ENCODE data around the gene ITSN1.

DNA sequence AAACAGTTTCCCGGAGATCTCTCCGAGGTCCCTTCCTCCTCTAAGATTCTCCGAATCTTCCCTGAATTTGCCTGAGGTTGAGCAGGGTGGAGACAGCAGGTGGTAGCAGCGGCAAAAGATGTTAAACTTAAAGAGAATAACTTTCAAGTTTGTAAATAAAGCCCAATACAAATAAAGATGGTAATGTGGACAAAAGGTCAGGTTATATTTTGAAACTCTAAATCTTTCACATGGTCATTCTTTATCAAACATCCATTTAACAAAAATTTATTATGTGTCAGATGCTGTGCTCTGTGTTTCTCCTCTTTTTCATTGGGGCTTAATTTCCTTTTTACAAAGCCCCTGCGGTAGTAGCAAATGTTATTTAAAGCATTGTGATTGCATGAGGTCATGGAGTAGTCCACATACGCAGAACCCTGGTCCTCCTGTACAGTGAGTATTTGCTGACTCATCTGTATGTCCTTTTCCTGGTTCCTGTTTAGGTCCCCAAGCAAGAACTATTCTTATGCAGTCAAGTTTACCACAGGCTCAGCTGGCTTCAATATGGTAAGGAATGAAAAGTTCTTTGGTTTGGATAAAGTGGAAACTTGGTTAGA is 119.2 kb downstream of the ITSN1 start:
- TF ChIP-seq, protein P1, sequence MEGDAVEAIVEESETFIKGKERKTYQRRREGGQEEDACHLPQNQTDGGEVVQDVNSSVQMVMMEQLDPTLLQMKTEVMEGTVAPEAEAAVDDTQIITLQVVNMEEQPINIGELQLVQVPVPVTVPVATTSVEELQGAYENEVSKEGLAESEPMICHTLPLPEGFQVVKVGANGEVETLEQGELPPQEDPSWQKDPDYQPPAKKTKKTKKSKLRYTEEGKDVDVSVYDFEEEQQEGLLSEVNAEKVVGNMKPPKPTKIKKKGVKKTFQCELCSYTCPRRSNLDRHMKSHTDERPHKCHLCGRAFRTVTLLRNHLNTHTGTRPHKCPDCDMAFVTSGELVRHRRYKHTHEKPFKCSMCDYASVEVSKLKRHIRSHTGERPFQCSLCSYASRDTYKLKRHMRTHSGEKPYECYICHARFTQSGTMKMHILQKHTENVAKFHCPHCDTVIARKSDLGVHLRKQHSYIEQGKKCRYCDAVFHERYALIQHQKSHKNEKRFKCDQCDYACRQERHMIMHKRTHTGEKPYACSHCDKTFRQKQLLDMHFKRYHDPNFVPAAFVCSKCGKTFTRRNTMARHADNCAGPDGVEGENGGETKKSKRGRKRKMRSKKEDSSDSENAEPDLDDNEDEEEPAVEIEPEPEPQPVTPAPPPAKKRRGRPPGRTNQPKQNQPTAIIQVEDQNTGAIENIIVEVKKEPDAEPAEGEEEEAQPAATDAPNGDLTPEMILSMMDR (IDR thresholded peaks at IDR 0.05 in 4 of 5, conservative IDR thresholded peaks at IDR 0.05 in 1 of 5) = no peak
- TF ChIP-seq POLR2A (IDR thresholded peaks at IDR 0.05) = no peak

Measured in gastrocnemius medialis (tissue), 4 donors.